Ecto neural progenitor cell (in vitro differentiated cells): ENCODE data around the gene CPLANE1.
"Not testable (repeated sequence)": the region's sequence is repeated elsewhere in the genome, so short reads cannot be mapped to it uniquely, and the experiment has no call there.

ENCODE experiments used
- DNase-seq: peaks from one replicate; pipeline ENCODE4 v3.0.0-alpha.2; 2018; ENCODE audit warnings: low spot score

The CPLANE1 gene

GRCh38 chr5:37208883-37209797, 40.0 kb downstream of the CPLANE1 start:
- DNase-seq = no peak

GRCh38 chr5:37207802-37208201, 41.4 kb downstream of the CPLANE1 start:
- DNase-seq = no peak

- DNase-seq = no peak
These were observed 42.4 kb downstream of the CPLANE1 start for GRCh38 chr5:37206736-37207135.

- no peak for DNase-seq
These were observed 50.3 kb downstream of the CPLANE1 start for GRCh38 chr5:37198842-37199241.

- DNase-seq = no peak
These were observed 51.1 kb downstream of the CPLANE1 start for GRCh38 chr5:37198061-37198460.

GRCh38 chr5:37197340-37198050, 51.7 kb downstream of the CPLANE1 start:
- no peak for DNase-seq

GRCh38 chr5:37190592-37190991, 58.6 kb downstream of the CPLANE1 start:
- no peak for DNase-seq

GRCh38 chr5:37189355-37189754, 59.8 kb downstream of the CPLANE1 start:
- DNase-seq = no peak

- DNase-seq = no peak
These were observed 61.7 kb downstream of the CPLANE1 start for GRCh38 chr5:37187465-37187977.

GRCh38 chr5:37184748-37185364, 64.3 kb downstream of the CPLANE1 start:
- no peak for DNase-seq

GRCh38 chr5:37182667-37183066, 66.5 kb downstream of the CPLANE1 start:
- no peak for DNase-seq

GRCh38 chr5:37174928-37175327, 74.2 kb downstream of the CPLANE1 start:
- DNase-seq = peak; percentile 47

- no peak for DNase-seq
These were observed 76.2 kb downstream of the CPLANE1 start for GRCh38 chr5:37172957-37173356.

- no peak for DNase-seq
These were observed 78.3 kb downstream of the CPLANE1 start for GRCh38 chr5:37170856-37171255.

- DNase-seq = no peak
These were observed 83.0 kb downstream of the CPLANE1 start for GRCh38 chr5:37166197-37166596.

GRCh38 chr5:37165761-37166160, 83.4 kb downstream of the CPLANE1 start:
- DNase-seq = no peak

- no peak for DNase-seq
These were observed 95.5 kb downstream of the CPLANE1 start for GRCh38 chr5:37153661-37154060.

- DNase-seq = no peak
These were observed 102.3 kb downstream of the CPLANE1 start for GRCh38 chr5:37146896-37147295.

- DNase-seq = no peak
These were observed 112.5 kb downstream of the CPLANE1 start for GRCh38 chr5:37136694-37137093.

GRCh38 chr5:37135312-37135711, 113.9 kb downstream of the CPLANE1 start:
- not testable (repeated sequence) for DNase-seq

GRCh38 chr5:37133939-37134338, 115.2 kb downstream of the CPLANE1 start:
- DNase-seq = no peak

GRCh38 chr5:37132646-37133045, 116.5 kb downstream of the CPLANE1 start:
- DNase-seq = no peak

GRCh38 chr5:37121465-37121864, 127.7 kb downstream of the CPLANE1 start:
- DNase-seq = no peak
